Stomach (tissue), 9 donors: ENCODE results near the gene CUL9. TPM values are rescaled to one million over a fixed set of nuclear protein-coding genes. Genes with fewer than 3 reads are reported as not detected.

ENCODE experiments used
- DNase-seq, 2 donors: peaks; one replicate each; pipeline versions ENCODE4 v3.0.0 to v3.0.0-alpha.2; 2013 to 2019
- H3K27ac ChIP-seq, 5 donors: fragments of 200-600 bp in 4 of 5; sonication (generic) in 4 of 5; one replicate each; pipeline ENCODE4 v1.5.1; 2013 to 2019; ENCODE audit warnings: mild to moderate bottlenecking in 1 of 5, moderate library complexity in 1 of 5
- H3K27me3 ChIP-seq, 3 donors: fragments of 200-600 bp; sonication (generic); one replicate each; pipeline ENCODE4 v1.5.1; 2017 to 2019; ENCODE audit warnings: mixed run types in 1 of 3
- H3K36me3 ChIP-seq, 4 donors: fragments of 200-600 bp; sonication (generic); 1 replicate in 3 of 4; 2 replicates in 1 of 4; pipeline ENCODE4 v1.5.1; 2016 to 2019
- H3K4me1 ChIP-seq, 4 donors: fragments of 200-600 bp; sonication (generic); one replicate each; pipeline ENCODE4 v1.5.1; 2016 to 2019
- H3K4me3 ChIP-seq, 4 donors: fragments of 200-600 bp; sonication (generic) in 3 of 4; one replicate each; pipeline ENCODE4 v1.5.1; 2016 to 2019; ENCODE audit warnings: mild to moderate bottlenecking in 1 of 4
- H3K9me3 ChIP-seq, 4 donors: fragments of 200-600 bp; sonication (generic); one replicate each; pipeline ENCODE4 v1.5.1; 2016 to 2019
- CTCF ChIP-seq, 7 experiments: fragments of 450-650 bp in 4 of 7; fragments of 200-600 bp in 3 of 7; sonication (generic) in 3 of 7; IDR thresholded peaks; one replicate each; pipeline ENCODE4 v1.5.1; 2016 to 2019; ENCODE audit warnings: antibody characterized with exemption in 7 of 7, control low read depth in 2 of 7, mild to moderate bottlenecking in 1 of 7
- EP300 ChIP-seq: sonication (generic); formaldehyde crosslinking; IDR thresholded peaks from one replicate; pipeline ENCODE4 v1.6.1; 2017; ENCODE audit warnings: antibody characterized with exemption
- POLR2A ChIP-seq, 4 donors: fragments of 450-650 bp; IDR thresholded peaks; one replicate each; pipeline ENCODE4 v1.6.1; 2016; ENCODE audit warnings: antibody characterized with exemption in 4 of 4, control low read depth in 2 of 4, mild to moderate bottlenecking in 1 of 4, moderate library complexity in 1 of 4
- POLR2AphosphoS5 ChIP-seq, 3 donors: sonication (generic); formaldehyde crosslinking; IDR thresholded peaks; one replicate each; pipeline ENCODE4 v1.6.1; 2016; ENCODE audit warnings: antibody characterized with exemption in 3 of 3
- WGBS, 5 donors: extraction: QIAGEN DNeasy Blood & Tissue Kit in 3 of 5; methylation state at CpG; one replicate each; pipeline versions ENCODE4 v1.1.5 to v1.1.7; 2013 to 2018; 5-methylcytosine and 5-hydroxymethylcytosine counted together
- intact Hi-C: fragments of 100-400 bp; cut with DNase I; formaldehyde crosslinking; loops from one replicate; pipeline ENCODE4 v1.15.1; 2023; ENCODE audit warnings: low total_unique reads
- polyA plus RNA-seq, 3 donors: library from polyadenylated mRNA; stranded (reverse); fragments of 200-250 nt; gene quantifications; one replicate each; pipeline ENCODE4 v1.2.3, GENCODE V29; 2013
- total RNA-seq, 5 donors: library from RNA; depleted of rRNA; stranded (reverse); fragments of >200 nt; gene quantifications; one replicate each; pipeline versions ENCODE4 v1.1.0 to v1.2.3, GENCODE V29; 2014 to 2016
- donor health status: healthy with polysubstance abuse.
- donor health status: Bipolar disorder and iron deficiency.
- donor health status: healthy.

Gene CUL9
- total and polyA plus RNA-seq, 8 donors, result 22.8 to 120 (median 45.0) TPM

GRCh38 chr6:43202451-43202850 lies 20.5 kb downstream of the CUL9 start:
- 85 to 90% (median 89%) methylated on average over 5 of the region's 5 CpGs for WGBS, 5 donors
- Histone ChIP-seq H3K27me3 (no peaks in the 10 kb centered on the region), H3K9me3 (no peaks in the 10 kb centered on the region), H3K4me3 (no peak overlapping the region), H3K36me3 (peaks cover 24 to 89% (median 70%) of the 10 kb centered on the region in 4 donors), H3K4me1 (no peaks in the 10 kb centered on the region), H3K27ac (no peak overlapping the region)
- intact Hi-C loops, result no loop called here
- TF ChIP-seq EP300 (no peak), POLR2AphosphoS5 (IDR thresholded peaks at IDR 0.05) (no peak), POLR2A (IDR thresholded peaks at IDR 0.05) (no peak), CTCF (IDR thresholded peaks at IDR 0.05) (no peak)
- DNase-seq, result no peak

GRCh38 chr6:43203029-43203717 lies 21.2 kb downstream of the CUL9 start:
- H3K36me3 ChIP-seq, result peaks cover 23 to 81% (median 63%) of the 10 kb centered on the region in 4 donors
- H3K4me3 ChIP-seq, result no peak overlapping the region
- intact Hi-C loops, result no loop called here
- H3K9me3 ChIP-seq, result no peaks in the 10 kb centered on the region
- 92 to 94% (median 93%) methylated on average over 17 of the region's 17 CpGs for WGBS, 5 donors
- no peak for DNase-seq
- no peak overlapping the region for H3K27ac ChIP-seq
- no peaks in the 10 kb centered on the region for H3K4me1 ChIP-seq
- TF ChIP-seq EP300, result no peak
- TF ChIP-seq POLR2AphosphoS5 (IDR thresholded peaks at IDR 0.05), result no peak
- TF ChIP-seq CTCF (IDR thresholded peaks at IDR 0.05), result no peak
- TF ChIP-seq POLR2A (IDR thresholded peaks at IDR 0.05), result no peak
- no peaks in the 10 kb centered on the region for H3K27me3 ChIP-seq

- no peak for TF ChIP-seq EP300
- no peak for TF ChIP-seq POLR2A (IDR thresholded peaks at IDR 0.05)
- no peak for TF ChIP-seq CTCF (IDR thresholded peaks at IDR 0.05)
- TF ChIP-seq POLR2AphosphoS5 (IDR thresholded peaks at IDR 0.05), result no peak
- 93 to 97% (median 93%) methylated on average over 8 of the region's 8 CpGs for WGBS, 5 donors
- Histone ChIP-seq H3K27ac (no peak overlapping the region), H3K4me3 (no peak overlapping the region), H3K4me1 (no peaks in the 10 kb centered on the region), H3K9me3 (no peaks in the 10 kb centered on the region), H3K27me3 (no peaks in the 10 kb centered on the region), H3K36me3 (peaks cover 23 to 78% (median 58%) of the 10 kb centered on the region in 4 donors)
- no peak for DNase-seq
- intact Hi-C loops, result no loop called here
Measured at GRCh38 chr6:43203718-43204095, 21.7 kb downstream of the CUL9 start.

GRCh38 chr6:43204271-43205105 lies 22.5 kb downstream of the CUL9 start:
- H3K27me3 ChIP-seq, result no peaks in the 10 kb centered on the region
- TF ChIP-seq POLR2AphosphoS5 (IDR thresholded peaks at IDR 0.05) (no peak), POLR2A (IDR thresholded peaks at IDR 0.05) (no peak), EP300 (no peak), CTCF (IDR thresholded peaks at IDR 0.05) (no peak)
- H3K4me3 ChIP-seq, result no peak overlapping the region
- no peaks in the 10 kb centered on the region for H3K4me1 ChIP-seq
- intact Hi-C loops, result no loop called here
- no peak for DNase-seq
- H3K27ac ChIP-seq, result no peak overlapping the region
- no peaks in the 10 kb centered on the region for H3K9me3 ChIP-seq
- peaks cover 23 to 71% (median 50%) of the 10 kb centered on the region in 4 donors for H3K36me3 ChIP-seq
- 93 to 96% (median 95%) methylated on average over 23 of the region's 23 CpGs for WGBS, 5 donors
